NB4 (cell line): ENCODE data around the gene EHD2.

ENCODE experiments used
- POLR2A ChIP-seq: IDR thresholded peaks from 2 replicates; pipeline ENCODE4 v1.6.1; 2011; ENCODE audit warnings: mild to moderate bottlenecking; ENCODE audit not compliant: insufficient read length; ENCODE audit errors: extremely low read depth
- TF ChIP-seq, protein P1 (sequence below): IDR thresholded peaks from one replicate; pipeline ENCODE4 v1.5.1; 2012; ENCODE audit warnings: low read depth, low read length
- TF ChIP-seq, protein P2 (sequence below): IDR thresholded peaks from 2 replicates; pipeline ENCODE4 v1.6.1; 2011; ENCODE audit warnings: low read depth, low read length

DNA sequence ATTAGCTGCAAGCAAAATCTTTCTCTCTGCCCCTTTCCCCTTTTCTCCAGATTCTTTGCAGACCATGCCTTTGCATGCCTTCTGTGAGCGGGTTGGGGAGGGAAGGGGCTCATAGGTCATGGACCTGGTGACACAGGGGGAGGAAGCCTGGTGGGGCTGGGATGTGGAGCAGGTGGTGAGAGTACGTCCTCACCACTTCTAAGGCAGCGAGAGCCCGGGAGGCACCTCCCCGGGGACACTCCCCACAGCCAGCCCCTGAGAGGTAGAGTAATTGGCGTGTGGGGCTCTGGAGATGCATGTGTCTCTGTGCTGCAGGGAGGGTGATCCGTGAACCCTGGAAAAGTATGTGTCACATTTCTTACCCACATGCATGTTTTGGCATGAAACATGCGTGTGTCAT, 42.5 kb upstream of the EHD2 start:
- no peak for TF ChIP-seq POLR2A
- TF ChIP-seq, protein P1, sequence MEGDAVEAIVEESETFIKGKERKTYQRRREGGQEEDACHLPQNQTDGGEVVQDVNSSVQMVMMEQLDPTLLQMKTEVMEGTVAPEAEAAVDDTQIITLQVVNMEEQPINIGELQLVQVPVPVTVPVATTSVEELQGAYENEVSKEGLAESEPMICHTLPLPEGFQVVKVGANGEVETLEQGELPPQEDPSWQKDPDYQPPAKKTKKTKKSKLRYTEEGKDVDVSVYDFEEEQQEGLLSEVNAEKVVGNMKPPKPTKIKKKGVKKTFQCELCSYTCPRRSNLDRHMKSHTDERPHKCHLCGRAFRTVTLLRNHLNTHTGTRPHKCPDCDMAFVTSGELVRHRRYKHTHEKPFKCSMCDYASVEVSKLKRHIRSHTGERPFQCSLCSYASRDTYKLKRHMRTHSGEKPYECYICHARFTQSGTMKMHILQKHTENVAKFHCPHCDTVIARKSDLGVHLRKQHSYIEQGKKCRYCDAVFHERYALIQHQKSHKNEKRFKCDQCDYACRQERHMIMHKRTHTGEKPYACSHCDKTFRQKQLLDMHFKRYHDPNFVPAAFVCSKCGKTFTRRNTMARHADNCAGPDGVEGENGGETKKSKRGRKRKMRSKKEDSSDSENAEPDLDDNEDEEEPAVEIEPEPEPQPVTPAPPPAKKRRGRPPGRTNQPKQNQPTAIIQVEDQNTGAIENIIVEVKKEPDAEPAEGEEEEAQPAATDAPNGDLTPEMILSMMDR, result no peak
- TF ChIP-seq, protein P2, sequence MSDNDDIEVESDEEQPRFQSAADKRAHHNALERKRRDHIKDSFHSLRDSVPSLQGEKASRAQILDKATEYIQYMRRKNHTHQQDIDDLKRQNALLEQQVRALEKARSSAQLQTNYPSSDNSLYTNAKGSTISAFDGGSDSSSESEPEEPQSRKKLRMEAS, result no peak
